HEK293 (cell line): ENCODE results near the gene PLCG2.

Experiments used
- BCL11B ChIP-seq: fragments of 450-650 bp; formaldehyde crosslinking; IDR thresholded peaks from 2 replicates; pipeline ENCODE4 v1.5.1; 2016; ENCODE audit warnings: low read depth, missing biosample characterization, missing genetic modification characterization
- ZNF184 ChIP-seq: fragments of 450-650 bp; IDR thresholded peaks from 2 replicates; pipeline ENCODE4 v1.5.1; 2018; ENCODE audit warnings: missing biosample characterization, mild to moderate bottlenecking, missing genetic modification characterization
- ZNF394 ChIP-seq: fragments of 450-650 bp; formaldehyde crosslinking; IDR thresholded peaks from 2 replicates; pipeline ENCODE4 v1.5.1; 2016; ENCODE audit warnings: missing biosample characterization, missing genetic modification characterization, mild to moderate bottlenecking, moderate library complexity, borderline replicate concordance
- ZNF626 ChIP-seq: fragments of 450-650 bp; sonication (Bioruptor Pico); formaldehyde crosslinking; IDR thresholded peaks from 2 replicates; pipeline ENCODE4 v1.5.1; 2018; ENCODE audit warnings: missing biosample characterization, missing genetic modification characterization, inconsistent platforms
- ZNF654 ChIP-seq: fragments of 450-650 bp; formaldehyde crosslinking; IDR thresholded peaks from 2 replicates; pipeline ENCODE4 v1.5.1; 2016; ENCODE audit warnings: low read depth, missing biosample characterization, missing genetic modification characterization
- ZNF707 ChIP-seq: fragments of 450-650 bp; formaldehyde crosslinking; IDR thresholded peaks from 2 replicates; pipeline ENCODE4 v1.5.1; 2016; ENCODE audit warnings: missing biosample characterization, missing genetic modification characterization
- ZNF837 ChIP-seq: fragments of 450-650 bp; formaldehyde crosslinking; IDR thresholded peaks from 2 replicates; pipeline ENCODE4 v1.5.1; 2016; ENCODE audit warnings: missing biosample characterization, missing genetic modification characterization
- TF ChIP-seq, protein P1 (sequence below): fragments of 450-650 bp; formaldehyde crosslinking; IDR thresholded peaks from 2 replicates; pipeline ENCODE4 v1.5.1; 2016; ENCODE audit warnings: missing biosample characterization, missing genetic modification characterization
- TF ChIP-seq, protein P2 (sequence below): fragments of 450-650 bp; formaldehyde crosslinking; IDR thresholded peaks from 2 replicates; pipeline ENCODE4 v1.5.1; 2016; ENCODE audit warnings: missing biosample characterization, missing genetic modification characterization
- TF ChIP-seq, protein P3 (sequence below): fragments of 450-650 bp; IDR thresholded peaks from 2 replicates; pipeline ENCODE4 v1.5.1; 2018; ENCODE audit warnings: missing biosample characterization, mild to moderate bottlenecking, missing genetic modification characterization
- TF ChIP-seq, protein P4 (sequence below): fragments of 450-650 bp; formaldehyde crosslinking; IDR thresholded peaks from 2 replicates; pipeline ENCODE4 v1.5.1; 2016; ENCODE audit warnings: missing biosample characterization, missing genetic modification characterization

DNA sequence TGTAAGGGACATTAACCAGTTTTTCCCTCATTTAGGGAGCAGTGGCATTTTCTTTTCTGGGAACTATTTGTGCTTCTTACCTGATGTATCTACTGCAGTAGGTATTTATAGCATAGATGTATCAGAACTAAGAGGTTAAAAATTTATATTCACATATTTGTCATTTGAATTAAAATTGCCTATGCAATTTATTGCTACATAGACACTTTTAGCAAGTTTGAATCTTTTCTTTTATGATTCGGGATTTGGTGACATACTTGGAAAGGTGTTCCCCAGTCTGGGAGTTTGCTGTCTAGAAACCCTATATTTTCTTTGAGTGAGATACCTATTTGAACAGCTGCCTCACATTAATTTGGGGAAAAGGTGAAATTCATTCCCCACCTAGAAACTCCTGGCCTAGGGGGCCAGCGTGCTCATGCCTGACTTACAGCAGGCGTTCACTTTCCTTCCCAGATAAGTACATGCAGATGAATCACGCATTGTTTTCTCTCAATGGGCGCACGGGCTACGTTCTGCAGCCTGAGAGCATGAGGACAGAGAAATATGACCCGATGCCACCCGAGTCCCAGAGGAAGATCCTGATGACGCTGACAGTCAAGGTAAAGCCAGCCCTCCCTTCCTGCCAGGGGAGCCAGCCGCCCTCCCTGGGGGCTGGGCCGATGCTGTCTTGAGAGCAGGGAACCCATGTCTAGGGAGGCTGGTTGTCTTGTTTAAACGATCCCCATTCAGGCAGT lies 158.4 kb downstream of the PLCG2 start:
- TF ChIP-seq, protein P1, sequence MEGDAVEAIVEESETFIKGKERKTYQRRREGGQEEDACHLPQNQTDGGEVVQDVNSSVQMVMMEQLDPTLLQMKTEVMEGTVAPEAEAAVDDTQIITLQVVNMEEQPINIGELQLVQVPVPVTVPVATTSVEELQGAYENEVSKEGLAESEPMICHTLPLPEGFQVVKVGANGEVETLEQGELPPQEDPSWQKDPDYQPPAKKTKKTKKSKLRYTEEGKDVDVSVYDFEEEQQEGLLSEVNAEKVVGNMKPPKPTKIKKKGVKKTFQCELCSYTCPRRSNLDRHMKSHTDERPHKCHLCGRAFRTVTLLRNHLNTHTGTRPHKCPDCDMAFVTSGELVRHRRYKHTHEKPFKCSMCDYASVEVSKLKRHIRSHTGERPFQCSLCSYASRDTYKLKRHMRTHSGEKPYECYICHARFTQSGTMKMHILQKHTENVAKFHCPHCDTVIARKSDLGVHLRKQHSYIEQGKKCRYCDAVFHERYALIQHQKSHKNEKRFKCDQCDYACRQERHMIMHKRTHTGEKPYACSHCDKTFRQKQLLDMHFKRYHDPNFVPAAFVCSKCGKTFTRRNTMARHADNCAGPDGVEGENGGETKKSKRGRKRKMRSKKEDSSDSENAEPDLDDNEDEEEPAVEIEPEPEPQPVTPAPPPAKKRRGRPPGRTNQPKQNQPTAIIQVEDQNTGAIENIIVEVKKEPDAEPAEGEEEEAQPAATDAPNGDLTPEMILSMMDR (tag by site-specific recombination) = no peak
- TF ChIP-seq ZNF837 (no peak), BCL11B (tag by site-specific recombination) (no peak), ZNF707 (no peak), ZNF394 (tag by site-specific recombination) (no peak), ZNF626 (tag by site-specific recombination) (no peak), ZNF184 (tag by site-specific recombination) (no peak), ZNF654 (no peak)
- TF ChIP-seq, protein P2, sequence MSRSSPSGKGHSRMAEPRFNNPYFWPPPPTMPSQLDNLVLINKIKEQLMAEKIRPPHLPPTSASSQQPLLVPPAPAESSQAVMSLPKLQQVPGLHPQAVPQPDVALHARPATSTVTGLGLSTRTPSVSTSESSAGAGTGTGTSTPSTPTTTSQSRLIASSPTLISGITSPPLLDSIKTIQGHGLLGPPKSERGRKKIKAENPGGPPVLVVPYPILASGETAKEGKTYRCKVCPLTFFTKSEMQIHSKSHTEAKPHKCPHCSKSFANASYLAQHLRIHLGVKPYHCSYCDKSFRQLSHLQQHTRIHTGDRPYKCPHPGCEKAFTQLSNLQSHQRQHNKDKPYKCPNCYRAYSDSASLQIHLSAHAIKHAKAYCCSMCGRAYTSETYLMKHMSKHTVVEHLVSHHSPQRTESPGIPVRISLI (tag by site-specific recombination) = no peak
- TF ChIP-seq, protein P3, sequence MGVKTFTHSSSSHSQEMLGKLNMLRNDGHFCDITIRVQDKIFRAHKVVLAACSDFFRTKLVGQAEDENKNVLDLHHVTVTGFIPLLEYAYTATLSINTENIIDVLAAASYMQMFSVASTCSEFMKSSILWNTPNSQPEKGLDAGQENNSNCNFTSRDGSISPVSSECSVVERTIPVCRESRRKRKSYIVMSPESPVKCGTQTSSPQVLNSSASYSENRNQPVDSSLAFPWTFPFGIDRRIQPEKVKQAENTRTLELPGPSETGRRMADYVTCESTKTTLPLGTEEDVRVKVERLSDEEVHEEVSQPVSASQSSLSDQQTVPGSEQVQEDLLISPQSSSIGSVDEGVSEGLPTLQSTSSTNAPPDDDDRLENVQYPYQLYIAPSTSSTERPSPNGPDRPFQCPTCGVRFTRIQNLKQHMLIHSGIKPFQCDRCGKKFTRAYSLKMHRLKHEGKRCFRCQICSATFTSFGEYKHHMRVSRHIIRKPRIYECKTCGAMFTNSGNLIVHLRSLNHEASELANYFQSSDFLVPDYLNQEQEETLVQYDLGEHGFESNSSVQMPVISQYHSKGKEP = no peak
- TF ChIP-seq, protein P4, sequence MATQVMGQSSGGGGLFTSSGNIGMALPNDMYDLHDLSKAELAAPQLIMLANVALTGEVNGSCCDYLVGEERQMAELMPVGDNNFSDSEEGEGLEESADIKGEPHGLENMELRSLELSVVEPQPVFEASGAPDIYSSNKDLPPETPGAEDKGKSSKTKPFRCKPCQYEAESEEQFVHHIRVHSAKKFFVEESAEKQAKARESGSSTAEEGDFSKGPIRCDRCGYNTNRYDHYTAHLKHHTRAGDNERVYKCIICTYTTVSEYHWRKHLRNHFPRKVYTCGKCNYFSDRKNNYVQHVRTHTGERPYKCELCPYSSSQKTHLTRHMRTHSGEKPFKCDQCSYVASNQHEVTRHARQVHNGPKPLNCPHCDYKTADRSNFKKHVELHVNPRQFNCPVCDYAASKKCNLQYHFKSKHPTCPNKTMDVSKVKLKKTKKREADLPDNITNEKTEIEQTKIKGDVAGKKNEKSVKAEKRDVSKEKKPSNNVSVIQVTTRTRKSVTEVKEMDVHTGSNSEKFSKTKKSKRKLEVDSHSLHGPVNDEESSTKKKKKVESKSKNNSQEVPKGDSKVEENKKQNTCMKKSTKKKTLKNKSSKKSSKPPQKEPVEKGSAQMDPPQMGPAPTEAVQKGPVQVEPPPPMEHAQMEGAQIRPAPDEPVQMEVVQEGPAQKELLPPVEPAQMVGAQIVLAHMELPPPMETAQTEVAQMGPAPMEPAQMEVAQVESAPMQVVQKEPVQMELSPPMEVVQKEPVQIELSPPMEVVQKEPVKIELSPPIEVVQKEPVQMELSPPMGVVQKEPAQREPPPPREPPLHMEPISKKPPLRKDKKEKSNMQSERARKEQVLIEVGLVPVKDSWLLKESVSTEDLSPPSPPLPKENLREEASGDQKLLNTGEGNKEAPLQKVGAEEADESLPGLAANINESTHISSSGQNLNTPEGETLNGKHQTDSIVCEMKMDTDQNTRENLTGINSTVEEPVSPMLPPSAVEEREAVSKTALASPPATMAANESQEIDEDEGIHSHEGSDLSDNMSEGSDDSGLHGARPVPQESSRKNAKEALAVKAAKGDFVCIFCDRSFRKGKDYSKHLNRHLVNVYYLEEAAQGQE (tag by site-specific recombination) = no peak
